HepG2 (cell line): ENCODE data around the gene ZBTB43. TPM values are rescaled to one million over a fixed set of nuclear protein-coding genes. Genes with fewer than 3 reads are reported as not detected.

ENCODE experiments used
- AKAP8 ChIP-seq: sonication (generic); formaldehyde crosslinking; IDR thresholded peaks from 2 replicates; pipeline ENCODE4 v1.5.1; 2020; ENCODE audit warnings: mild to moderate bottlenecking, missing genetic modification reagents
- ARID2 ChIP-seq: sonication (generic); formaldehyde crosslinking; IDR thresholded peaks from 2 replicates; pipeline ENCODE4 v1.8.1; 2022; ENCODE audit warnings: mild to moderate bottlenecking, missing genetic modification reagents, borderline replicate concordance
- MEIS2 ChIP-seq: sonication (generic); formaldehyde crosslinking; IDR thresholded peaks from 2 replicates; pipeline ENCODE4 v1.9.0; 2021; ENCODE audit warnings: mild to moderate bottlenecking, missing genetic modification reagents
- RELA ChIP-seq: sonication (generic); formaldehyde crosslinking; IDR thresholded peaks from 2 replicates; pipeline ENCODE4 v1.4.0; 2020; ENCODE audit warnings: missing genetic modification reagents
- SIX1 ChIP-seq: sonication (generic); formaldehyde crosslinking; IDR thresholded peaks from 2 replicates; pipeline ENCODE4 v1.4.0; 2020; ENCODE audit warnings: missing genetic modification reagents, borderline replicate concordance
- SMAD1 ChIP-seq: sonication (generic); formaldehyde crosslinking; IDR thresholded peaks from 2 replicates; pipeline ENCODE4 v1.4.0; 2020; ENCODE audit warnings: missing genetic modification reagents, low read depth, mild to moderate bottlenecking, borderline replicate concordance
- TCF7 ChIP-seq: sonication (generic); IDR thresholded peaks from 2 replicates; pipeline ENCODE4 v1.6.1; 2016; ENCODE audit warnings: antibody characterized with exemption, low read depth
- ZBTB42 ChIP-seq: sonication (generic); formaldehyde crosslinking; IDR thresholded peaks from 2 replicates; pipeline ENCODE4 v1.5.0; 2020; ENCODE audit warnings: mild to moderate bottlenecking, missing genetic modification reagents
- ZNF20 ChIP-seq: sonication (generic); formaldehyde crosslinking; IDR thresholded peaks from 2 replicates; pipeline ENCODE4 v1.4.0; 2020; ENCODE audit warnings: mild to moderate bottlenecking, moderate library complexity, missing genetic modification reagents
- ZNF430 ChIP-seq: sonication (generic); formaldehyde crosslinking; IDR thresholded peaks from 2 replicates; pipeline ENCODE4 v1.9.0; 2021; ENCODE audit warnings: mild to moderate bottlenecking, missing genetic modification reagents
- ZNF431 ChIP-seq: sonication (generic); formaldehyde crosslinking; IDR thresholded peaks from 2 replicates; pipeline ENCODE4 v1.9.0; 2022; ENCODE audit warnings: missing genetic modification reagents, low read depth, mild to moderate bottlenecking, borderline replicate concordance
- polyA plus RNA-seq, 8 experiments: library from polyadenylated mRNA; depleted of rRNA in 3 of 8; stranded (reverse) in 7 of 8; unstranded in 1 of 8; fragments of >200 nt; fragmentation: Illumina TruSeq in 4 of 8; extraction: Trizol in 4 of 8; gene quantifications; 2 replicates each; pipeline versions ENCODE4 v1.2.1 to v1.2.3, GENCODE V29; 2011 to 2016; ENCODE audit warnings: low read depth in 4 of 8, missing spikeins in 1 of 8, mixed read lengths in 1 of 8; ENCODE audit not compliant: insufficient read depth in 1 of 8
- total RNA-seq, 5 experiments: library from RNA; depleted of rRNA; stranded (reverse); fragments of >200 nt; fragmentation: Illumina TruSeq; extraction: Trizol; gene quantifications; 2 replicates each; pipeline ENCODE4 v1.2.3, GENCODE V29; 2016; ENCODE audit warnings: low read depth in 1 of 5
- TF ChIP-seq, protein P1 (sequence below): sonication (generic); formaldehyde crosslinking; IDR thresholded peaks from 2 replicates; pipeline ENCODE4 v1.5.0; 2020; ENCODE audit warnings: mild to moderate bottlenecking, missing genetic modification reagents
- TF ChIP-seq, protein P2 (sequence below): sonication (generic); formaldehyde crosslinking; IDR thresholded peaks from 2 replicates; pipeline ENCODE4 v1.4.0; 2020; ENCODE audit warnings: missing genetic modification reagents
- TF ChIP-seq, protein P3 (sequence below): sonication (generic); formaldehyde crosslinking; IDR thresholded peaks from 2 replicates; pipeline ENCODE4 v1.4.0; 2020; ENCODE audit warnings: missing genetic modification reagents
- TF ChIP-seq, protein P4 (sequence below): sonication (generic); formaldehyde crosslinking; conservative IDR thresholded peaks from 2 replicates; pipeline ENCODE4 v1.4.0; 2020; ENCODE audit warnings: mild to moderate bottlenecking, missing genetic modification reagents, moderate library complexity
- TF ChIP-seq, protein P5 (sequence below): sonication (generic); formaldehyde crosslinking; conservative IDR thresholded peaks from 2 replicates; pipeline ENCODE4 v1.8.0; 2022; ENCODE audit warnings: mild to moderate bottlenecking, moderate library complexity, missing genetic modification reagents
- TF ChIP-seq, protein P6 (sequence below): sonication (generic); formaldehyde crosslinking; IDR thresholded peaks from 2 replicates; pipeline ENCODE4 v1.4.0; 2020; ENCODE audit warnings: missing genetic modification reagents

The ZBTB43 gene
- total and polyA plus RNA-seq, 2 of the 13 experiments (the other 11 are each of a cell fraction or from before 2014, with no cell fraction given) = 7.1 to 31.4 TPM

DNA sequence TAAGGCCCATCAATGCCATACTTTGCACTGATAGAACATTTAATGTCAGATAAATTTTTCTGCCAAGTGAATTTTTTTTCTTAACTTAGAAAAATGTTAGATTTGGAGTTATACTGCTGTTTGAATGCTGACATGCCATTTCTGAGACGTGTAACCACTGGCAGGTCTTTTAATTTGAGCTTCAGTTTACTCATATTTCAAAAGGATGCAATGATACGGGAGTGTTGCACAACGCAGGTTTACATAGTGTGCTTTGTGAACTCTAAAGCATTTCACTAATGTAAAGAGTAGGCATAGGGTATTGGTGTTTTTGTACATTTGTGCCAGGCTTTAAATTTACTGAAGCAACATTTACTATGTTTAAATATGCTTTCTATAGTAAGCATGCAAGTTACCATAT lies 4.2 kb downstream of the ZBTB43 start (continued):
- TF ChIP-seq, protein P1, sequence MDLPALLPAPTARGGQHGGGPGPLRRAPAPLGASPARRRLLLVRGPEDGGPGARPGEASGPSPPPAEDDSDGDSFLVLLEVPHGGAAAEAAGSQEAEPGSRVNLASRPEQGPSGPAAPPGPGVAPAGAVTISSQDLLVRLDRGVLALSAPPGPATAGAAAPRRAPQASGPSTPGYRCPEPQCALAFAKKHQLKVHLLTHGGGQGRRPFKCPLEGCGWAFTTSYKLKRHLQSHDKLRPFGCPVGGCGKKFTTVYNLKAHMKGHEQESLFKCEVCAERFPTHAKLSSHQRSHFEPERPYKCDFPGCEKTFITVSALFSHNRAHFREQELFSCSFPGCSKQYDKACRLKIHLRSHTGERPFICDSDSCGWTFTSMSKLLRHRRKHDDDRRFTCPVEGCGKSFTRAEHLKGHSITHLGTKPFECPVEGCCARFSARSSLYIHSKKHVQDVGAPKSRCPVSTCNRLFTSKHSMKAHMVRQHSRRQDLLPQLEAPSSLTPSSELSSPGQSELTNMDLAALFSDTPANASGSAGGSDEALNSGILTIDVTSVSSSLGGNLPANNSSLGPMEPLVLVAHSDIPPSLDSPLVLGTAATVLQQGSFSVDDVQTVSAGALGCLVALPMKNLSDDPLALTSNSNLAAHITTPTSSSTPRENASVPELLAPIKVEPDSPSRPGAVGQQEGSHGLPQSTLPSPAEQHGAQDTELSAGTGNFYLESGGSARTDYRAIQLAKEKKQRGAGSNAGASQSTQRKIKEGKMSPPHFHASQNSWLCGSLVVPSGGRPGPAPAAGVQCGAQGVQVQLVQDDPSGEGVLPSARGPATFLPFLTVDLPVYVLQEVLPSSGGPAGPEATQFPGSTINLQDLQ = no peak
- TF ChIP-seq SIX1 (CRISPR knock-in tag) = peak; percentile 95
- TF ChIP-seq, protein P2, sequence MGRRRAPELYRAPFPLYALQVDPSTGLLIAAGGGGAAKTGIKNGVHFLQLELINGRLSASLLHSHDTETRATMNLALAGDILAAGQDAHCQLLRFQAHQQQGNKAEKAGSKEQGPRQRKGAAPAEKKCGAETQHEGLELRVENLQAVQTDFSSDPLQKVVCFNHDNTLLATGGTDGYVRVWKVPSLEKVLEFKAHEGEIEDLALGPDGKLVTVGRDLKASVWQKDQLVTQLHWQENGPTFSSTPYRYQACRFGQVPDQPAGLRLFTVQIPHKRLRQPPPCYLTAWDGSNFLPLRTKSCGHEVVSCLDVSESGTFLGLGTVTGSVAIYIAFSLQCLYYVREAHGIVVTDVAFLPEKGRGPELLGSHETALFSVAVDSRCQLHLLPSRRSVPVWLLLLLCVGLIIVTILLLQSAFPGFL (CRISPR knock-in tag) = no peak
- no peak for TF ChIP-seq RELA (CRISPR knock-in tag)
- TF ChIP-seq, protein P3, sequence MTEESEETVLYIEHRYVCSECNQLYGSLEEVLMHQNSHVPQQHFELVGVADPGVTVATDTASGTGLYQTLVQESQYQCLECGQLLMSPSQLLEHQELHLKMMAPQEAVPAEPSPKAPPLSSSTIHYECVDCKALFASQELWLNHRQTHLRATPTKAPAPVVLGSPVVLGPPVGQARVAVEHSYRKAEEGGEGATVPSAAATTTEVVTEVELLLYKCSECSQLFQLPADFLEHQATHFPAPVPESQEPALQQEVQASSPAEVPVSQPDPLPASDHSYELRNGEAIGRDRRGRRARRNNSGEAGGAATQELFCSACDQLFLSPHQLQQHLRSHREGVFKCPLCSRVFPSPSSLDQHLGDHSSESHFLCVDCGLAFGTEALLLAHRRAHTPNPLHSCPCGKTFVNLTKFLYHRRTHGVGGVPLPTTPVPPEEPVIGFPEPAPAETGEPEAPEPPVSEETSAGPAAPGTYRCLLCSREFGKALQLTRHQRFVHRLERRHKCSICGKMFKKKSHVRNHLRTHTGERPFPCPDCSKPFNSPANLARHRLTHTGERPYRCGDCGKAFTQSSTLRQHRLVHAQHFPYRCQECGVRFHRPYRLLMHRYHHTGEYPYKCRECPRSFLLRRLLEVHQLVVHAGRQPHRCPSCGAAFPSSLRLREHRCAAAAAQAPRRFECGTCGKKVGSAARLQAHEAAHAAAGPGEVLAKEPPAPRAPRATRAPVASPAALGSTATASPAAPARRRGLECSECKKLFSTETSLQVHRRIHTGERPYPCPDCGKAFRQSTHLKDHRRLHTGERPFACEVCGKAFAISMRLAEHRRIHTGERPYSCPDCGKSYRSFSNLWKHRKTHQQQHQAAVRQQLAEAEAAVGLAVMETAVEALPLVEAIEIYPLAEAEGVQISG (CRISPR knock-in tag) = no peak
- no peak for TF ChIP-seq ZNF431 (CRISPR knock-in tag)
- no peak for TF ChIP-seq AKAP8 (CRISPR knock-in tag)
- TF ChIP-seq, protein P4, sequence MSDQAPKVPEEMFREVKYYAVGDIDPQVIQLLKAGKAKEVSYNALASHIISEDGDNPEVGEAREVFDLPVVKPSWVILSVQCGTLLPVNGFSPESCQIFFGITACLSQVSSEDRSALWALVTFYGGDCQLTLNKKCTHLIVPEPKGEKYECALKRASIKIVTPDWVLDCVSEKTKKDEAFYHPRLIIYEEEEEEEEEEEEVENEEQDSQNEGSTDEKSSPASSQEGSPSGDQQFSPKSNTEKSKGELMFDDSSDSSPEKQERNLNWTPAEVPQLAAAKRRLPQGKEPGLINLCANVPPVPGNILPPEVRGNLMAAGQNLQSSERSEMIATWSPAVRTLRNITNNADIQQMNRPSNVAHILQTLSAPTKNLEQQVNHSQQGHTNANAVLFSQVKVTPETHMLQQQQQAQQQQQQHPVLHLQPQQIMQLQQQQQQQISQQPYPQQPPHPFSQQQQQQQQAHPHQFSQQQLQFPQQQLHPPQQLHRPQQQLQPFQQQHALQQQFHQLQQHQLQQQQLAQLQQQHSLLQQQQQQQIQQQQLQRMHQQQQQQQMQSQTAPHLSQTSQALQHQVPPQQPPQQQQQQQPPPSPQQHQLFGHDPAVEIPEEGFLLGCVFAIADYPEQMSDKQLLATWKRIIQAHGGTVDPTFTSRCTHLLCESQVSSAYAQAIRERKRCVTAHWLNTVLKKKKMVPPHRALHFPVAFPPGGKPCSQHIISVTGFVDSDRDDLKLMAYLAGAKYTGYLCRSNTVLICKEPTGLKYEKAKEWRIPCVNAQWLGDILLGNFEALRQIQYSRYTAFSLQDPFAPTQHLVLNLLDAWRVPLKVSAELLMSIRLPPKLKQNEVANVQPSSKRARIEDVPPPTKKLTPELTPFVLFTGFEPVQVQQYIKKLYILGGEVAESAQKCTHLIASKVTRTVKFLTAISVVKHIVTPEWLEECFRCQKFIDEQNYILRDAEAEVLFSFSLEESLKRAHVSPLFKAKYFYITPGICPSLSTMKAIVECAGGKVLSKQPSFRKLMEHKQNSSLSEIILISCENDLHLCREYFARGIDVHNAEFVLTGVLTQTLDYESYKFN = peak; percentile 60
- TF ChIP-seq, protein P5, sequence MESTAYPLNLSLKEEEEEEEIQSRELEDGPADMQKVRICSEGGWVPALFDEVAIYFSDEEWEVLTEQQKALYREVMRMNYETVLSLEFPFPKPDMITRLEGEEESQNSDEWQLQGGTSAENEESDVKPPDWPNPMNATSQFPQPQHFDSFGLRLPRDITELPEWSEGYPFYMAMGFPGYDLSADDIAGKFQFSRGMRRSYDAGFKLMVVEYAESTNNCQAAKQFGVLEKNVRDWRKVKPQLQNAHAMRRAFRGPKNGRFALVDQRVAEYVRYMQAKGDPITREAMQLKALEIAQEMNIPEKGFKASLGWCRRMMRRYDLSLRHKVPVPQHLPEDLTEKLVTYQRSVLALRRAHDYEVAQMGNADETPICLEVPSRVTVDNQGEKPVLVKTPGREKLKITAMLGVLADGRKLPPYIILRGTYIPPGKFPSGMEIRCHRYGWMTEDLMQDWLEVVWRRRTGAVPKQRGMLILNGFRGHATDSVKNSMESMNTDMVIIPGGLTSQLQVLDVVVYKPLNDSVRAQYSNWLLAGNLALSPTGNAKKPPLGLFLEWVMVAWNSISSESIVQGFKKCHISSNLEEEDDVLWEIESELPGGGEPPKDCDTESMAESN (CRISPR knock-in tag) = no peak
- TF ChIP-seq MEIS2 (CRISPR knock-in tag) = no peak
- peak; percentile 71 for TF ChIP-seq TCF7
- TF ChIP-seq, protein P6, sequence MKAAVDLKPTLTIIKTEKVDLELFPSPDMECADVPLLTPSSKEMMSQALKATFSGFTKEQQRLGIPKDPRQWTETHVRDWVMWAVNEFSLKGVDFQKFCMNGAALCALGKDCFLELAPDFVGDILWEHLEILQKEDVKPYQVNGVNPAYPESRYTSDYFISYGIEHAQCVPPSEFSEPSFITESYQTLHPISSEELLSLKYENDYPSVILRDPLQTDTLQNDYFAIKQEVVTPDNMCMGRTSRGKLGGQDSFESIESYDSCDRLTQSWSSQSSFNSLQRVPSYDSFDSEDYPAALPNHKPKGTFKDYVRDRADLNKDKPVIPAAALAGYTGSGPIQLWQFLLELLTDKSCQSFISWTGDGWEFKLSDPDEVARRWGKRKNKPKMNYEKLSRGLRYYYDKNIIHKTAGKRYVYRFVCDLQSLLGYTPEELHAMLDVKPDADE (CRISPR knock-in tag) = no peak
- no peak for TF ChIP-seq ZBTB42
- TF ChIP-seq ARID2 (CRISPR knock-in tag) = no peak
- TF ChIP-seq SMAD1 (CRISPR knock-in tag) = no peak
- TF ChIP-seq ZNF20 (CRISPR knock-in tag) = no peak
- TF ChIP-seq ZNF430 (CRISPR knock-in tag) = no peak
